H1 (cell line): ENCODE data around the gene COL5A1. TPM values are rescaled to one million over a fixed set of nuclear protein-coding genes. Genes with fewer than 3 reads are reported as not detected.

ENCODE experiments used
- CHD1 ChIP-seq: IDR thresholded peaks from 2 replicates; pipeline ENCODE4 v1.6.1; 2012; ENCODE audit warnings: low read depth, low read length, improper control_type of control experiment
- KDM5A ChIP-seq: fragments of 200-600 bp; IDR thresholded peaks from 2 replicates; pipeline ENCODE4 v1.7.1; 2012; ENCODE audit warnings: mild to moderate bottlenecking, low read length, inconsistent platforms, mixed read lengths
- NANOG ChIP-seq: IDR thresholded peaks from 2 replicates; pipeline ENCODE4 v1.6.1; 2011; ENCODE audit warnings: low read length, low read depth, mild to moderate bottlenecking, inconsistent platforms; ENCODE audit not compliant: insufficient read depth, poor library complexity, severe bottlenecking
- SIRT6 ChIP-seq: IDR thresholded peaks from one replicate; pipeline ENCODE4 v1.7.1; 2012; ENCODE audit warnings: low read length, inconsistent platforms
- SP4 ChIP-seq: IDR thresholded peaks from 2 replicates; pipeline ENCODE4 v1.6.1; 2012; ENCODE audit warnings: low read length, inconsistent platforms
- polyA plus RNA-seq, 7 experiments: library from polyadenylated mRNA; depleted of rRNA in 3 of 7; stranded (reverse) in 5 of 7; unstranded in 2 of 7; fragments of >200 nt in 5 of 7; fragments of 200-250 nt in 2 of 7; gene quantifications; 1 replicate in 5 of 7; 2 replicates in 1 of 7; 4 replicates in 1 of 7; pipeline versions ENCODE4 v1.2.1 to v1.2.3, GENCODE V29; 2011 to 2013; ENCODE audit warnings: missing spikeins in 2 of 7, mixed read lengths in 2 of 7
- total RNA-seq: library from RNA; stranded (reverse); fragmentation: NEBNext Ultra II Directional; extraction: Animal tissue kit (Norgen Biotek cat#: 25700); gene quantifications from 2 replicates; pipeline ENCODE4 v1.2.1, GENCODE V29; 2021

Gene COL5A1
- total and polyA plus RNA-seq, 2 of the 8 experiments (the other 6 are each of a cell fraction or from before 2014, with no cell fraction given) = 3.8 to 12.0 TPM

GRCh38 chr9:134619448-134619982, 22.1 kb upstream of the COL5A1 start (continued):
- TF ChIP-seq SP4 = no peak
- no peak for TF ChIP-seq KDM5A
- TF ChIP-seq SIRT6 = no peak
- TF ChIP-seq NANOG = no peak
- no peak for TF ChIP-seq CHD1
